Duodenal mucosa (tissue), 2 donors: ENCODE measurements around the gene ANGPTL8.

Experiments used
- H3K27ac ChIP-seq: one replicate; pipeline ENCODE4 v1.7.0; 2013; ENCODE audit warnings: low read depth, low read length
- H3K27me3 ChIP-seq, 2 donors: one replicate each; pipeline ENCODE4 v1.7.0; 2013; ENCODE audit warnings: low read length in 2 of 2, control low read depth in 1 of 2; ENCODE audit not compliant: insufficient read depth in 2 of 2, control insufficient read depth in 1 of 2
- H3K36me3 ChIP-seq, 2 donors: one replicate each; pipeline ENCODE4 v1.7.0; 2013; ENCODE audit warnings: low read length in 2 of 2, control low read depth in 1 of 2; ENCODE audit not compliant: insufficient read depth in 2 of 2, control insufficient read depth in 1 of 2
- H3K4me1 ChIP-seq, 2 donors: one replicate each; pipeline ENCODE4 v1.7.0; 2013; ENCODE audit warnings: low read length in 2 of 2, control low read depth in 1 of 2; ENCODE audit not compliant: insufficient read depth in 2 of 2, control insufficient read depth in 1 of 2
- H3K4me3 ChIP-seq, 2 donors: one replicate each; pipeline ENCODE4 v1.7.0; 2013; ENCODE audit warnings: low read length in 2 of 2, low read depth in 1 of 2
- H3K9ac ChIP-seq, 2 donors: one replicate each; pipeline ENCODE4 v1.7.0; 2013; ENCODE audit warnings: low read length in 2 of 2, low read depth in 1 of 2
- H3K9me3 ChIP-seq, 2 donors: one replicate each; pipeline ENCODE4 v1.7.0; 2013; ENCODE audit warnings: low read length in 2 of 2, control low read depth in 1 of 2; ENCODE audit not compliant: control insufficient read depth in 1 of 2

Gene ANGPTL8

GRCh38 chr19:11269408-11269807 is 30.0 kb downstream of the ANGPTL8 start:
- H3K9ac ChIP-seq = no peak overlapping the region
- H3K27me3 ChIP-seq = no peaks in the 10 kb centered on the region
- H3K36me3 ChIP-seq = no peaks in the 10 kb centered on the region
- no peaks in the 10 kb centered on the region for H3K9me3 ChIP-seq
- H3K4me1 ChIP-seq = peaks cover 18 to 23% of the 10 kb centered on the region in 2 donors
- no peak overlapping the region for H3K4me3 ChIP-seq
- no peak overlapping the region for H3K27ac ChIP-seq

- H3K9me3 ChIP-seq = no peaks in the 10 kb centered on the region
- no peak overlapping the region for H3K4me3 ChIP-seq
- no peaks in the 10 kb centered on the region for H3K36me3 ChIP-seq
- no peak overlapping the region for H3K27ac ChIP-seq
- no peak overlapping the region for H3K9ac ChIP-seq
- H3K4me1 ChIP-seq = no peaks in the 10 kb centered on the region
- no peaks in the 10 kb centered on the region for H3K27me3 ChIP-seq
Observed at GRCh38 chr19:11273296-11273695, 33.9 kb downstream of the ANGPTL8 start.

GRCh38 chr19:11273989-11274388 is 34.6 kb downstream of the ANGPTL8 start:
- H3K27ac ChIP-seq = no peak overlapping the region
- H3K27me3 ChIP-seq = no peaks in the 10 kb centered on the region
- no peaks in the 10 kb centered on the region for H3K4me1 ChIP-seq
- no peak overlapping the region for H3K4me3 ChIP-seq
- no peaks in the 10 kb centered on the region for H3K9me3 ChIP-seq
- no peak overlapping the region for H3K9ac ChIP-seq
- H3K36me3 ChIP-seq = no peaks in the 10 kb centered on the region

- Histone ChIP-seq H3K27me3 (no peaks in the 10 kb centered on the region), H3K27ac (no peak overlapping the region), H3K9ac (no peak overlapping the region), H3K36me3 (no peaks in the 10 kb centered on the region), H3K4me3 (no peak overlapping the region), H3K9me3 (no peaks in the 10 kb centered on the region), H3K4me1 (no peaks in the 10 kb centered on the region)
Observed at GRCh38 chr19:11274533-11275086, 35.2 kb downstream of the ANGPTL8 start.

- H3K4me1 ChIP-seq = no peaks in the 10 kb centered on the region
- no peak overlapping the region for H3K27ac ChIP-seq
- no peak overlapping the region for H3K4me3 ChIP-seq
- H3K27me3 ChIP-seq = no peaks in the 10 kb centered on the region
- no peak overlapping the region for H3K9ac ChIP-seq
- H3K9me3 ChIP-seq = no peaks in the 10 kb centered on the region
- no peaks in the 10 kb centered on the region for H3K36me3 ChIP-seq
Observed at GRCh38 chr19:11278670-11279069, 39.3 kb downstream of the ANGPTL8 start.

- H3K27me3 ChIP-seq = no peaks in the 10 kb centered on the region
Observed at GRCh38 chr19:11279505-11280236, 40.3 kb downstream of the ANGPTL8 start.

GRCh38 chr19:11281356-11282049 is 42.1 kb downstream of the ANGPTL8 start:
- Histone ChIP-seq H3K9me3 (no peaks in the 10 kb centered on the region), H3K4me3 (no peak overlapping the region), H3K9ac (no peak overlapping the region), H3K27ac (no peak overlapping the region), H3K36me3 (no peaks in the 10 kb centered on the region), H3K27me3 (no peaks in the 10 kb centered on the region), H3K4me1 (no peaks in the 10 kb centered on the region)

More at GRCh38 chr19:11279505-11280236, 40.3 kb downstream of the ANGPTL8 start:
- Histone ChIP-seq H3K36me3 (no peaks in the 10 kb centered on the region), H3K4me3 (no peak overlapping the region), H3K9me3 (no peaks in the 10 kb centered on the region), H3K27ac (no peak overlapping the region), H3K4me1 (no peaks in the 10 kb centered on the region), H3K9ac (no peak overlapping the region)

- no peaks in the 10 kb centered on the region for H3K9me3 ChIP-seq
- no peaks in the 10 kb centered on the region for H3K4me1 ChIP-seq
- no peaks in the 10 kb centered on the region for H3K36me3 ChIP-seq
- no peak overlapping the region for H3K4me3 ChIP-seq
- H3K27me3 ChIP-seq = no peaks in the 10 kb centered on the region
- H3K9ac ChIP-seq = no peak overlapping the region
- no peak overlapping the region for H3K27ac ChIP-seq
Observed at GRCh38 chr19:11284515-11284914, 45.1 kb downstream of the ANGPTL8 start.

- H3K36me3 ChIP-seq = no peaks in the 10 kb centered on the region
- no peaks in the 10 kb centered on the region for H3K4me1 ChIP-seq
- no peaks in the 10 kb centered on the region for H3K9me3 ChIP-seq
- H3K27me3 ChIP-seq = no peaks in the 10 kb centered on the region
- H3K4me3 ChIP-seq = no peak overlapping the region
- H3K27ac ChIP-seq = no peak overlapping the region
- no peak overlapping the region for H3K9ac ChIP-seq
Observed at GRCh38 chr19:11286312-11286974, 47.0 kb downstream of the ANGPTL8 start.

- Histone ChIP-seq H3K9ac (no peak overlapping the region), H3K27ac (no peak overlapping the region), H3K27me3 (no peaks in the 10 kb centered on the region), H3K4me3 (no peak overlapping the region), H3K4me1 (peaks cover 0 to 2% of the 10 kb centered on the region in 2 donors), H3K9me3 (no peaks in the 10 kb centered on the region), H3K36me3 (no peaks in the 10 kb centered on the region)
Observed at GRCh38 chr19:11288349-11288748, 48.9 kb downstream of the ANGPTL8 start.
